Measurements from ENCODE around the gene SCG2.

SCG2 gene

GRCh38 chr2:223566396-223566795, 35.8 kb downstream of the SCG2 start:
- DNase-seq: no peak

GRCh38 chr2:223563462-223563861, 38.7 kb downstream of the SCG2 start:
- no peak for DNase-seq

- DNase-seq: no peak
Measured at GRCh38 chr2:223562078-223562477, 40.1 kb downstream of the SCG2 start.

- no peak for DNase-seq
Measured at GRCh38 chr2:223560749-223561435, 41.3 kb downstream of the SCG2 start.

GRCh38 chr2:223558970-223559369, 43.2 kb downstream of the SCG2 start:
- DNase-seq: no peak

- DNase-seq: no peak
Measured at GRCh38 chr2:223554923-223555322, 47.2 kb downstream of the SCG2 start.

GRCh38 chr2:223549215-223549614, 52.9 kb downstream of the SCG2 start:
- DNase-seq: no peak

- no peak for DNase-seq
Measured at GRCh38 chr2:223548194-223548593, 54.0 kb downstream of the SCG2 start.
